Measurements from ENCODE around the gene IDH3G.

- TF ChIP-seq CTCF (IDR thresholded peaks at IDR 0.05) (no peak), POLR2A (IDR thresholded peaks at IDR 0.05) (no peak)
Observed at GRCh38 chrX:153773741-153774575, 20.2 kb downstream of the IDH3G start.
